HG02678 (cell line): ENCODE results near the gene ADIPOQ.
"Not testable (repeated sequence)": the region's sequence is repeated elsewhere in the genome, so short reads cannot be mapped to it uniquely, and the experiment has no call there.

Experiments used
- ATAC-seq: cut with Tn5 transposase; IDR thresholded peaks from one replicate; pipeline ENCODE4 v1.9.1; 2021; ENCODE audit warnings: mild to moderate bottlenecking, moderate library complexity; ENCODE audit not compliant: unreplicated experiment

ADIPOQ gene

GRCh38 chr3:186842426-186843038, at the start of gene ADIPOQ:
Gene ADIPOQ, plus strand, starts transcription at chr3:186842710. Its CDS starts 10,349 bp downstream, at chr3:186853059.
- ATAC-seq = no peak

DNA sequence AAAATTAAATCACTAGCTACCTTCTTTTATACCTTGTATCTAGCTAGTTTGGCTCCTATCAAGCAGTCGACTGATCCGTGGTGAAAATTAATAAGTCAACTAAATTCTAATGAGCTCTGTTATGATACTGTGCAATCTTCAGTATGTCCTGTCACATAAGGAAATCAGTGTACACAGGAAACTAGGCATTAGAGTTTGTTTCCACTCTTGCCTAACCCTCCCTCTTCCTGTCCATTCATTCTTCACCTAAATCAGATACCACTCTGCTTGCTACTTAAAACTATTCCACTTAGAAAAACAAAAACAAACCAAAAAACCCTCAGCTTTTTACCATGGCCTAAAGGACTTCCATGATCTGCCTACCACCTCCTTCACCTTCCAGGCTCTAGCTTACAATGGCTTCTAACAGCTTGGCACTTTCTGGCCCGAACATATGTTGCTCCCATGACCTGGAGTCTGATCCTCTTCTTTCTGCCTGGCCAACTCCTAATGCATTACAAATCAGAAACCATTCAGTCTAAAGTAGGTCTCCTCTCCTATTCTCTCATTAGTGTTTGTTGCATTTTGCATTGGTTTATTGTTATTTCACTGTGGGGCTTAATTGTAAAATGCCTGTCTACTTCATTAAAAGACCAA, 44.2 kb upstream of the ADIPOQ start:
- no peak for ATAC-seq

DNA sequence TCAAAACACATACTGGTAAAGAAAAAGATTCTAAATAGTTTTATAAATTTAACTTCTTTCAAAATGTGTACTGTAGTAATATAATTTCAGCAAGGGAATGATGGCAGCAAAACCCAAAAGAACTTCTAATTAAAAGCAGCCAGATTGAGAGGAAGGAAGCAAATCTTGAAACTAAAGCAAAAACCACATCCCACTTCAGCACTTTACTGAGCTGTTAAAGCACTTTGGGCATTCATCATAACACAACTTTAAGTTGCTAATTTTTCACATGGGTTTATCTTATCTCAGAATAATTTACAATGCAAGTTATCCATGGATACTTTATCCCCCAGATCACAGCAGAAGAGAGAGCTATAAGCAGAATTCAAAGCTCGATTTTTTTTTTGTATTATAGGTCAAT, 42.2 kb upstream of the ADIPOQ start:
- no peak for ATAC-seq

GRCh38 chr3:186802701-186803100, 39.8 kb upstream of the ADIPOQ start:
- ATAC-seq = no peak

DNA sequence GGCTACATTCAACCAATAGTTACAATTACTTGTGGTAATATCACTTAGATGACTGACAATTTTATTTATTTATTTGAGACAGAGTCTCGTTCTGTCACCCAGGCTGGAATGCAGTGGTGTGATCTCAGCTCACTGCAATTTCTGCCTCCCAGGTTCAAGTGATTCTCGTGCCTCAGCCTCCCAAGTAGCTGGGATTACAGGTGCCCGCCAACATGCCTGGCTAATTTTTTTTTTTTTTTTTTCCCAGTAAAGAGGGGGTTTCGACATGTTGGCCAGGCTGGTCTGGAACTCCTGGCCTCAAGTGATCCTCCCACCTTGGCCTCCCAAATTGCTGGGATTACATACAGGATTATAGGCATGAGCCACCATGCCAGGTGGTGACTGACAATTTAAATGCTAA, 39.1 kb upstream of the ADIPOQ start:
- ATAC-seq = not testable (repeated sequence)

- peak; percentile 94 for ATAC-seq
Measured at GRCh38 chr3:186806089-186807055, 36.1 kb upstream of the ADIPOQ start, which contains the start of gene RFC4. Gene RFC4, minus strand, starts transcription at chr3:186806482. Its CDS starts 1,769 bp downstream, at chr3:186804713.

GRCh38 chr3:186807231-186807630, 35.3 kb upstream of the ADIPOQ start:
- ATAC-seq = no peak

DNA sequence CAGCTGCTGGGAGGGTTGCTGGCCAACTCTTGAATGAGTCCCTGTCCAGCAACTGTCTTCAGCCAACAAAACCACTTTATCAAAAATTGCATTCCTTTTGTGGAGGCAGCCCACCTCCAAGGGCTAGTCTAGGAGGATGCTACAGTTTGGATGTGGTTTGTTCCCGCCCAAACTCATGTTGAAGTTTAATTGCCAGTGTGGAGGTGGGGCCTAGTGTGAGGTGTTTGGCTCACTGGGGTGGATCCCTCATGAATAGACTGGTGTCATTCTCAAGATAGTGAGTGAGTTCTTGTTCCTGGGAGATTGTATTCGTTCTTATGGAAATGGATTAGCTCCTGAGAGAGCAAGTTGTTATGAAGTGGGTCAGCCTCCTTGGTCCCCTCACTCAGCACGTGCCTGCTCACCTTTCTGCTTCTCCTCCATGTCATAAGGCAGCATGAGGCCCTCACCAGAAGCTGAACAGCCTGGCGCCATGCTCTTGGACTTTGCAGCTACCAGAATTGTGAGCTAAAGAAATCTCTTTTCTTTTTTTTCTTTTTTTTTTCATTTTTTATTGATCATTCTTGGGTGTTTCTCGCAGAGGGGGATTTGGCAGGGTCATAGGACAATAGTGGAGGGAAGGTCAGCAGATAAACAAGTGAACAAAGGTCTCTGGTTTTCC, 32.0 kb upstream of the ADIPOQ start:
- no peak for ATAC-seq

DNA sequence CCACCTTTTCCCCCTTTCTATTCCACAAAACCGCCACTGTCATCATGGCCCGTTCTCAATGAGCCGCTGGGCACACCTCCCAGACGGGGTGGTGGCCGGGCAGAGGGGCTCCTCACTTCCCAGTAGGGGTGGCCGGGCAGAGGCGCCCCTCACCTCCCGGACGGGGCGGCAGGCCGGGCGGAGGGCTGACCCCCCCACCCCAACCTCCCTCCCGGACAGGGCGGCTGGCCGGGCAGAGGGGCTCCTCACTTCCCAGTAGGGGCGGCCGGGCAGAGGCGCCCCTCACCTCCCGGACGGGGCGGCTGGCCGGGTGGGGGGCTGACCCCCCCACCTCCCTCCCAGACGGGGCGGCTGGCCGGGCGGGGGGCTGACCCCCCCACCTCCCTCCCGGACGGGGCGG, 31.2 kb upstream of the ADIPOQ start:
- not testable (repeated sequence) for ATAC-seq

DNA sequence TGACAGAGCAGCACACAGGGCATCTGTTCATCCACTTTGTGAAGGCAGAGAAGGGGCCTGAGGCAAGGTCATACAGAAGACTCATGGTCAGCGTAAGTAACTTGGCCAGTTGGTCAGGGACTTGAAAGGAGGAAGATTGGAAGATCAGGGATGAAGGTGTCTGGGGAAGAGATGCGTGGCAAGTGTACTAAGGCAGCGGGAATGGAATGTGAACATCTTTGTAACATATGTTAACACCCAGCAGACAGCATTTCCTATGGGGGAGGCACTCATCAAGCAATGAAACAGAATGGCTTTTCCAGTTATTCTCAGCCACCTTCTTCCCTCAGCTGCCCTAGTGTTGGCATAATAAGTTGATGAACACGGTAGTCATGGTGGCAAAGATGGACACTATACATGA, 28.4 kb upstream of the ADIPOQ start:
- no peak for ATAC-seq

GRCh38 chr3:186815435-186815834, 27.1 kb upstream of the ADIPOQ start:
- ATAC-seq = no peak

- no peak for ATAC-seq
Measured at GRCh38 chr3:186818516-186818915, 24.0 kb upstream of the ADIPOQ start.

DNA sequence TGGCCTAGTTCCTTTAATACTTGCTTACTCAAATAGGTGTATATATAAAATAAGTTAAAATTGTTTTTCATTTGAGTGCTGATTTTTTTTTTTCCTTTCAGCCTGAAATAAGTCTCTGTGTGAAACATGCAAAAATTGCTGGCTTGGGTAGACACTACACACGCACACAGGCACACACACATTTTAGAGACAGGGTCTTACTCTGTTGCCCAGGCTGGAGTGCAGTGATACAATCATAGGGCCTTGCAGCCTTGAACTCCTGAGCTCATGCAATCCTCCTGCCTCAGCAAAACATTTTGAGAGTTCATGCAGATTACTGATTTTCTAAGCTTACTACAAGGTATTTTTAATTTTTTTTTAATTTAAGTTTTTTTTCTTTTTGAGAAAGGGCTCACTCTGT, 23.6 kb upstream of the ADIPOQ start:
- no peak for ATAC-seq

GRCh38 chr3:186821429-186822387, 20.8 kb upstream of the ADIPOQ start:
- ATAC-seq = no peak

DNA sequence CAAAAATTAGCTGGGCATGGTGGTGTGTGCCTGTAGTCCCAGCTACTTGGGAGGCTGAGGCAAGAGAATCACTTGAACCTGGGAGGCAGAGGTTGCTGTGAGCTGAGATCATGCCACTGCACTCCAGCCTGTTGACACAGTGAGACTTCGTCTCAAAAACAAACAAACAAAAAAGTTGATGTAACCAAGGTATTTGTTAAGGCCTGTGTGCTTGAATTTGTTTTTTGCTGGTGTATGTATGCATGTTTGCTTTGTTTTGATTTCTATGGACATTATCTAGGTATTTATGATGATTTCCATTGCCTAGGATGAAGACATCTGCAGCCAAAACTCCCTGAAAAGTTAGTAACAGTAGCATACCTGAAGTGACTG, 20.1 kb upstream of the ADIPOQ start:
- not testable (repeated sequence) for ATAC-seq

DNA sequence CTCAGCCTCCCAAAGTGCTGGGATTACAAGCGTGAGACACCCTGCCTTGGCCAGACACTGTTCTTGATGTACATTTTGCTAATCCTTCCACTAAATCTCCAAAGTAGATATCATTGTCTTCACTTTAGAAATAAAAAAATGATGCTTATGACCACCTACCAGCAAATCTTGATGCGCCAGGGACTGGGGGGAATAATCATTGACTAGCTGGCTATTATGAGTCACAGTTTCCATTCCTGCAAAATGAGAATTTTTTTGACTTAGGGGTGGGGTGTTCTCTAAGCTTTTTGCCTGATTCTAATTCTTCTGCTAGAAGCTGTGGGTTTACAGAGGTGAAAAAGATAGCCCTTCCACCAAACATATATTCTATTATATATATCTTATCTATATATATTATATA, 19.1 kb upstream of the ADIPOQ start:
- ATAC-seq = no peak

GRCh38 chr3:186824430-186825139, 17.9 kb upstream of the ADIPOQ start:
- ATAC-seq = no peak

GRCh38 chr3:186825294-186825821, 17.2 kb upstream of the ADIPOQ start:
- no peak for ATAC-seq

DNA sequence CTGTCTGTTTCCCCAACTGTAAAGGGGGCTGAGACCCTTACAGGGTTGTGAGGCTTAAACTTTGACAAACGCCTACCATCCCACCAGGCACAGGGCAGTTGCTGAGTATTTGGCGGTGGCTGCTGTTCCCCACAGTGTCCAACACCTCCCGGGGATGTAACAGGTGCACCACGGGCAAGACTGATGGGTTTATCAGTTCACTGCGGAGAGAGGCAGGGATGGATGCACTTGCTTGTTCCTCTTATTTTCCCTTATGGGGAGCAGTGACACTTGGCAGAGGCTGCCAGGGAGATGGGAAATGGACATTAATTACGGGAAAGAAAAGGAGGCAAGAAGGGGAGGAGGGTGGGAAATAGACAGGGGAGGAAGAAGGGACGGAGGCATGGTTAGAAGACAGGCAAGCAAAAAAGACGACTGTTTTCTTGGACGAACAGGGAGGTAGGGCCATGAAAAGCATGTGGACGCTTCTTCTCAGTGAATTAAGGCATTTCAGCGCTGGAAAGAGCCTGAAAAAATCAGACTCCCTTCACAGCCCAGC, 16.6 kb upstream of the ADIPOQ start:
- no peak for ATAC-seq
